Activated CD4-positive, CD25-positive, alpha-beta regulatory T cell treated with anti-CD3 and anti-CD28 coated beads, Interleukin-2, amount 50 U/mL, for 16 hours (primary cell): ENCODE results near the gene COPB1.
"Not testable (repeated sequence)": the region's sequence is repeated elsewhere in the genome, so short reads cannot be mapped to it uniquely, and the experiment has no call there.

Experiments
- DNase-seq: peaks from one replicate; pipeline ENCODE4 v3.0.0-alpha.2; 2020; ENCODE audit warnings: low read depth, low spot score

The COPB1 gene

GRCh38 chr11:14499560-14500180, at the start of gene COPB1:
TSS of gene COPB1 (minus strand) at chr11:14499811. CDS start at chr11:14498928, 883 bp downstream.
- peak; percentile 83 for DNase-seq

- DNase-seq, result no peak
Observed at GRCh38 chr11:14547440-14547839, 47.8 kb upstream of the COPB1 start.

GRCh38 chr11:14546672-14547071, 47.1 kb upstream of the COPB1 start:
- no peak for DNase-seq

- no peak for DNase-seq
Observed at GRCh38 chr11:14544611-14545010, 45.0 kb upstream of the COPB1 start.

- no peak for DNase-seq
Observed at GRCh38 chr11:14543260-14543659, 43.6 kb upstream of the COPB1 start.

GRCh38 chr11:14542324-14542723, 42.7 kb upstream of the COPB1 start:
- DNase-seq, result no peak

- no peak for DNase-seq
Observed at GRCh38 chr11:14541192-14541947, 41.8 kb upstream of the COPB1 start.

- no peak for DNase-seq
Observed at GRCh38 chr11:14539982-14540421, 40.4 kb upstream of the COPB1 start.

- DNase-seq, result no peak
Observed at GRCh38 chr11:14538926-14539554, 39.4 kb upstream of the COPB1 start.

GRCh38 chr11:14538271-14538925, 38.8 kb upstream of the COPB1 start:
- no peak for DNase-seq

- no peak for DNase-seq
Observed at GRCh38 chr11:14537134-14537599, 37.6 kb upstream of the COPB1 start.

GRCh38 chr11:14535166-14535565, 35.6 kb upstream of the COPB1 start:
- DNase-seq, result not testable (repeated sequence)

- DNase-seq, result no peak
Observed at GRCh38 chr11:14529951-14530350, 30.3 kb upstream of the COPB1 start.

- no peak for DNase-seq
Observed at GRCh38 chr11:14529321-14529720, 29.7 kb upstream of the COPB1 start.

GRCh38 chr11:14522801-14523200, 23.2 kb upstream of the COPB1 start:
- no peak for DNase-seq

- no peak for DNase-seq
Observed at GRCh38 chr11:14522245-14522644, 22.6 kb upstream of the COPB1 start.

- no peak for DNase-seq
Observed at GRCh38 chr11:14520747-14521151, 21.1 kb upstream of the COPB1 start.

- DNase-seq, result peak; percentile 79
Observed at GRCh38 chr11:14519917-14520746, 20.5 kb upstream of the COPB1 start, which contains the start of gene PSMA1. TSS of gene PSMA1 (minus strand) at chr11:14520386. CDS start at chr11:14520299, 87 bp downstream.

GRCh38 chr11:14519597-14519916, 19.9 kb upstream of the COPB1 start:
- peak; percentile 7 for DNase-seq

- no peak for DNase-seq
Observed at GRCh38 chr11:14518820-14519219, 19.2 kb upstream of the COPB1 start.

GRCh38 chr11:14513800-14514199, 14.2 kb upstream of the COPB1 start:
- no peak for DNase-seq
